ENCODE data around the gene LPP. TPM values are rescaled to one million over a fixed set of nuclear protein-coding genes. Genes with fewer than 3 reads are reported as not detected.

Gene LPP
- total and polyA plus RNA-seq, 2 donors from 2014 or later, result 6.7 to 233 TPM

DNA sequence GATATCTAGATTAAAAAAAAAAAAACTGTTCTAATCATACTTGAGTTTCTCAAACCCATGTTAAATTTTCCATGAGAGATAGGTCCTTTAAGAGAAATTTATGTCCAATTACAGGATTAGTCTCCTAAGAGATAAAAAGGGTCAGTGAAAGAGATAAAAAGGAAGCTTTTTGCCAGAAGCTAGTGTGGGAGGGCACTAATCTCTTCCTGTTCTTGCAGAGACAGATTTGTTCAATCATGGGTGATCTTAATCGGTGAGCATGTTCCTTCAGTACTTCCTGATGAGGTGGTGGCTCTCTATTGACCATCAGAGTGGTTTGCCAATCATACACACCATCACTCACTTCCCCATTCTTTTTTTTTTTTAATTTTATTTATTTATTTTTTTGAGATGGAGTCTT lies 16.9 kb upstream of the LPP start:
- H3K36me3 ChIP-seq (ENCODE audit: control insufficient read depth in 2 of 3, insufficient read depth in 3 of 3, low read length in 3 of 3), result no peaks in the 10 kb centered on the region
- H3K27me3 ChIP-seq (ENCODE audit: control insufficient read depth, insufficient read depth, low read length), result no peaks in the 10 kb centered on the region
- H3K4me3 ChIP-seq (ENCODE audit: low read length in 3 of 3), result no peak overlapping the region
- FAIRE-seq (no peak), DNase-seq (no peak)
- H3K4me1 ChIP-seq (ENCODE audit: control insufficient read depth in 2 of 3, insufficient read depth in 2 of 3, low read depth in 1 of 3, low read length in 3 of 3), result no peaks in the 10 kb centered on the region
- H3K9ac ChIP-seq (ENCODE audit: low read length in 3 of 3), result no peak overlapping the region
- H3K9me3 ChIP-seq (ENCODE audit: control insufficient read depth in 2 of 3, insufficient read depth in 1 of 3, low read length in 3 of 3), result no peaks in the 10 kb centered on the region
- intact Hi-C loops (cut with DNase I), result no loop called here
- TF ChIP-seq CTCF (IDR thresholded peaks at IDR 0.05; ENCODE audit: borderline replicate concordance, extremely low read depth, insufficient read depth), result no peak
- no peak overlapping the region for H3K27ac ChIP-seq (ENCODE audit: low read depth in 2 of 2, low read length in 2 of 2)

- no peak for DNase-seq
- intact Hi-C loops (cut with DNase I), result no loop called here
- H3K9me3 ChIP-seq (ENCODE audit: control insufficient read depth in 2 of 3, insufficient read depth in 1 of 3, low read length in 3 of 3), result no peaks in the 10 kb centered on the region
- no peaks in the 10 kb centered on the region for H3K27me3 ChIP-seq (ENCODE audit: control insufficient read depth, insufficient read depth, low read length)
- H3K4me3 ChIP-seq (ENCODE audit: low read length in 3 of 3), result no peak overlapping the region
- H3K36me3 ChIP-seq (ENCODE audit: control insufficient read depth in 2 of 3, insufficient read depth in 3 of 3, low read length in 3 of 3), result no peaks in the 10 kb centered on the region
- no peak overlapping the region for H3K27ac ChIP-seq (ENCODE audit: low read depth in 2 of 2, low read length in 2 of 2)
- H3K9ac ChIP-seq (ENCODE audit: low read length in 3 of 3), result no peak overlapping the region
- no peaks in the 10 kb centered on the region for H3K4me1 ChIP-seq (ENCODE audit: control insufficient read depth in 2 of 3, insufficient read depth in 2 of 3, low read depth in 1 of 3, low read length in 3 of 3)
- TF ChIP-seq CTCF (IDR thresholded peaks at IDR 0.05; ENCODE audit: borderline replicate concordance, extremely low read depth, insufficient read depth), result no peak
- FAIRE-seq, result no peak
Measured at GRCh38 chr3:188139466-188139865, 14.5 kb upstream of the LPP start.

DNA sequence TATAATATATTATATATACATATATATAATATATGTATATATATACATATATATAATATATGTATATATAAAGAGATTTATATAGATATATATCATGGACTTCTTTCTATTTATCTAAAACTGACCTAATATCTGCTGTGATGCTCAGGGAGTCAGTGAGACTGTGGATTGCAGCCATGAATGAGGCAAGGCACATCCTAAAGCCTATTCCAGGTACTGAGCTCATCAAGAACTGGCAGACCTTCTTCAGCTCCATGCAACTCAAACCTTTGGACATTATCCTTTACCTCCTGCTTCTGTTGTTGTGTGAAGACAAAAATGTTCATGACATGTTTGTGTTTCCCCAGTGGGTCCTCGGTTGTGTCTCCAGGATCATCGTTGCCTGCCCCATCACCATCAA lies 7.7 kb upstream of the LPP start:
- FAIRE-seq, result no peak
- no peaks in the 10 kb centered on the region for H3K4me1 ChIP-seq (ENCODE audit: control insufficient read depth in 2 of 3, insufficient read depth in 2 of 3, low read depth in 1 of 3, low read length in 3 of 3)
- H3K4me3 ChIP-seq (ENCODE audit: low read length in 3 of 3), result no peak overlapping the region
- H3K9me3 ChIP-seq (ENCODE audit: control insufficient read depth in 2 of 3, insufficient read depth in 1 of 3, low read length in 3 of 3), result no peaks in the 10 kb centered on the region
- TF ChIP-seq CTCF (IDR thresholded peaks at IDR 0.05; ENCODE audit: borderline replicate concordance, extremely low read depth, insufficient read depth), result no peak
- H3K27ac ChIP-seq (ENCODE audit: low read depth in 2 of 2, low read length in 2 of 2), result no peak overlapping the region
- DNase-seq, result no peak
- no peaks in the 10 kb centered on the region for H3K27me3 ChIP-seq (ENCODE audit: control insufficient read depth, insufficient read depth, low read length)
- intact Hi-C loops (cut with DNase I), result no loop called here
- H3K36me3 ChIP-seq (ENCODE audit: control insufficient read depth in 2 of 3, insufficient read depth in 3 of 3, low read length in 3 of 3), result no peaks in the 10 kb centered on the region
- H3K9ac ChIP-seq (ENCODE audit: low read length in 3 of 3), result no peak overlapping the region

- H3K27ac ChIP-seq (ENCODE audit: low read depth in 2 of 2, low read length in 2 of 2), result no peak overlapping the region
- H3K9ac ChIP-seq (ENCODE audit: low read length in 3 of 3), result no peak overlapping the region
- no peak for FAIRE-seq
- H3K4me1 ChIP-seq (ENCODE audit: control insufficient read depth in 2 of 3, insufficient read depth in 2 of 3, low read depth in 1 of 3, low read length in 3 of 3), result peaks cover 0 to 4% (median 3%) of the 10 kb centered on the region in 3 donors
- no peaks in the 10 kb centered on the region for H3K27me3 ChIP-seq (ENCODE audit: control insufficient read depth, insufficient read depth, low read length)
- no peak for TF ChIP-seq CTCF (IDR thresholded peaks at IDR 0.05; ENCODE audit: borderline replicate concordance, extremely low read depth, insufficient read depth)
- no peak overlapping the region for H3K4me3 ChIP-seq (ENCODE audit: low read length in 3 of 3)
- intact Hi-C loops (cut with DNase I), result no loop called here
- no peaks in the 10 kb centered on the region for H3K36me3 ChIP-seq (ENCODE audit: control insufficient read depth in 2 of 3, insufficient read depth in 3 of 3, low read length in 3 of 3)
- H3K9me3 ChIP-seq (ENCODE audit: control insufficient read depth in 2 of 3, insufficient read depth in 1 of 3, low read length in 3 of 3), result no peaks in the 10 kb centered on the region
- DNase-seq, result no peak
Measured at GRCh38 chr3:188147782-188148181, 6.2 kb upstream of the LPP start.

All from kidney (tissue), 14 donors.